ENCODE measurements around the gene CNTNAP2. TPM values are rescaled to one million over a fixed set of nuclear protein-coding genes. Genes with fewer than 3 reads are reported as not detected.

Gene CNTNAP2
- total RNA-seq, 4 donors from 2014 or later: 0.42 TPM; not detected in 3

GRCh38 chr7:146701166-146701565 lies 584.6 kb downstream of the CNTNAP2 start:
- no peak for DNase-seq (ENCODE audit: low spot score in 2 of 2)
- Histone ChIP-seq H3K36me3 (no peaks in the 10 kb centered on the region), H3K9me3 (no peaks in the 10 kb centered on the region), H3K27ac (no peak overlapping the region), H3K4me3 (no peak overlapping the region), H3K27me3 (no peaks in the 10 kb centered on the region), H3K4me1 (no peaks in the 10 kb centered on the region)
- whole genome bisulfite sequencing, 2 donors: 36 to 46% methylated on average over 3 of the region's 3 CpGs
- TF ChIP-seq POLR2A (IDR thresholded peaks at IDR 0.05) (no peak), EP300 (IDR thresholded peaks at IDR 0.05) (no peak), CTCF (IDR thresholded peaks at IDR 0.05) (no peak)

GRCh38 chr7:146702898-146703297 lies 586.3 kb downstream of the CNTNAP2 start:
- 41 to 57% methylated on average over 1 of the region's 1 CpG for WGBS, 2 donors
- Histone ChIP-seq H3K4me3 (no peak overlapping the region), H3K36me3 (no peaks in the 10 kb centered on the region), H3K27me3 (no peaks in the 10 kb centered on the region), H3K27ac (no peak overlapping the region), H3K4me1 (no peaks in the 10 kb centered on the region), H3K9me3 (no peaks in the 10 kb centered on the region)
- TF ChIP-seq EP300 (IDR thresholded peaks at IDR 0.05): no peak
- TF ChIP-seq CTCF (IDR thresholded peaks at IDR 0.05): no peak
- TF ChIP-seq POLR2A (IDR thresholded peaks at IDR 0.05): no peak
- DNase-seq (ENCODE audit: low spot score in 2 of 2): no peak

GRCh38 chr7:146709451-146710027 lies 592.9 kb downstream of the CNTNAP2 start:
- TF ChIP-seq CTCF (IDR thresholded peaks at IDR 0.05) (no peak), POLR2A (IDR thresholded peaks at IDR 0.05) (no peak), EP300 (IDR thresholded peaks at IDR 0.05) (no peak)
- DNase-seq (ENCODE audit: low spot score in 2 of 2): no peak
- H3K27ac ChIP-seq: no peak overlapping the region
- no peaks in the 10 kb centered on the region for H3K9me3 ChIP-seq
- WGBS, 2 donors: 64 to 69% methylated on average over 4 of the region's 4 CpGs
- H3K4me1 ChIP-seq: no peaks in the 10 kb centered on the region
- no peak overlapping the region for H3K4me3 ChIP-seq
- H3K27me3 ChIP-seq: no peaks in the 10 kb centered on the region
- no peaks in the 10 kb centered on the region for H3K36me3 ChIP-seq

- 79 to 87% methylated on average over 1 of the region's 1 CpG for WGBS, 2 donors
- H3K9me3 ChIP-seq: no peaks in the 10 kb centered on the region
- H3K27ac ChIP-seq: no peak overlapping the region
- no peak for TF ChIP-seq POLR2A (IDR thresholded peaks at IDR 0.05)
- TF ChIP-seq EP300 (IDR thresholded peaks at IDR 0.05): no peak
- TF ChIP-seq CTCF (IDR thresholded peaks at IDR 0.05): no peak
- no peaks in the 10 kb centered on the region for H3K4me1 ChIP-seq
- no peaks in the 10 kb centered on the region for H3K27me3 ChIP-seq
- H3K4me3 ChIP-seq: no peak overlapping the region
- H3K36me3 ChIP-seq: no peaks in the 10 kb centered on the region
- DNase-seq (ENCODE audit: low spot score in 2 of 2): no peak
Measured at GRCh38 chr7:146713205-146713604, 596.6 kb downstream of the CNTNAP2 start.

GRCh38 chr7:146713934-146714333 lies 597.3 kb downstream of the CNTNAP2 start:
- no peak overlapping the region for H3K4me3 ChIP-seq
- no peak for TF ChIP-seq POLR2A (IDR thresholded peaks at IDR 0.05)
- TF ChIP-seq CTCF (IDR thresholded peaks at IDR 0.05): no peak
- no peak for TF ChIP-seq EP300 (IDR thresholded peaks at IDR 0.05)
- H3K4me1 ChIP-seq: no peaks in the 10 kb centered on the region
- DNase-seq (ENCODE audit: low spot score in 2 of 2): no peak
- H3K9me3 ChIP-seq: no peaks in the 10 kb centered on the region
- no peaks in the 10 kb centered on the region for H3K27me3 ChIP-seq
- no peak overlapping the region for H3K27ac ChIP-seq
- no peaks in the 10 kb centered on the region for H3K36me3 ChIP-seq
- 92 to 97% methylated on average over 3 of the region's 3 CpGs for WGBS, 2 donors

Data from tibial nerve (tissue), 4 donors.